K562 (cell line): ENCODE results near the gene ZNF407. TPM values are rescaled to one million over a fixed set of nuclear protein-coding genes. Genes with fewer than 3 reads are reported as not detected.

Experiments used
- ATAC-seq: fragments of 200-7000 bp; cut with Tn5 transposase; 3 replicates; pipeline ENCODE4 v1.9.1; 2020; ENCODE audit warnings: moderate library complexity
- BruUV-seq: library from RNA; stranded (reverse); fragments of 400-500 nt; replicated peaks from 2 replicates; lab custom pipeline; 2021; lab: Mats Ljungman, UMichigan
- CTCF ChIA-PET: fragments of 300-600 bp; formaldehyde crosslinking; extraction: SDS; loops from one replicate; lab custom pipeline; 2021; ENCODE audit warnings: low intra/inter-chr PET ratio; lab: Yijun Ruan, JAX
- POLR2A ChIA-PET: fragments of 300-600, 350-650 bp; sonication (Branson Sonifier 250); formaldehyde crosslinking; extraction: SDS; loops from one replicate; lab custom pipeline; 2021; ENCODE audit warnings: antibody characterized with exemption, inconsistent platforms; lab: Yijun Ruan, JAX
- DNase-seq, 4 experiments: peaks; one replicate each; pipeline versions ENCODE4 v3.0.0 to v3.0.0-alpha.2; 2011 to 2018; ENCODE audit warnings: low spot score in 3 of 4, mixed read lengths in 3 of 4; ENCODE audit errors: extremely low read depth in 1 of 4
- FAIRE-seq: peaks from 2 replicates; lab custom pipeline; 2011; peaks lifted over from hg19 to GRCh38; lab: Jason Lieb, UNC
- H2AFZ ChIP-seq: 2 replicates; pipeline ENCODE4 v1.6.0; 2011; ENCODE audit warnings: low read depth, low read length, control low read depth, inconsistent platforms
- H3K27ac ChIP-seq: fragments of 200-600 bp; 3 replicates; pipeline ENCODE4 v1.8.0; 2011; ENCODE audit warnings: low read depth, mild to moderate bottlenecking, control low read depth, inconsistent platforms, low read length, moderate library complexity, mixed read lengths; ENCODE audit errors: extremely low read depth
- H3K27me3 ChIP-seq, 2 experiments: fragments of 300-600 bp in 1 of 2; 2 replicates in 1 of 2; 3 replicates in 1 of 2; pipeline versions ENCODE4 v1.6.0 to v1.8.0; 2011; ENCODE audit warnings: inconsistent platforms in 2 of 2, low read length in 2 of 2, mild to moderate bottlenecking in 1 of 2, mixed read lengths in 1 of 2, moderate library complexity in 1 of 2; ENCODE audit not compliant: control insufficient read depth in 2 of 2, insufficient read depth in 2 of 2
- H3K36me3 ChIP-seq: fragments of 300-600 bp; 3 replicates; pipeline ENCODE4 v1.8.0; 2011; ENCODE audit warnings: mild to moderate bottlenecking, low read length, inconsistent platforms; ENCODE audit not compliant: control insufficient read depth, insufficient read depth
- H3K4me1 ChIP-seq, 2 experiments: fragments of 200-600 bp in 1 of 2; replicated peaks in 1 of 2; 2 replicates in 1 of 2; 3 replicates in 1 of 2; pipeline versions ENCODE4 v1.5.1 to v1.8.0; 2011; ENCODE audit warnings: inconsistent platforms in 2 of 2, low read length in 2 of 2, mild to moderate bottlenecking in 1 of 2, mixed read lengths in 1 of 2, moderate library complexity in 1 of 2; ENCODE audit not compliant: control insufficient read depth in 2 of 2, insufficient read depth in 2 of 2
- H3K4me2 ChIP-seq: 2 replicates; pipeline ENCODE4 v1.6.1; 2011; ENCODE audit warnings: low read length, control low read depth, inconsistent platforms, mixed read lengths; ENCODE audit not compliant: insufficient read depth
- H3K4me3 ChIP-seq: fragments of 200-600 bp; sonication (generic), shearing (Covaris generic); 2 replicates; pipeline ENCODE4 v1.5.1; 2016; ENCODE audit warnings: control low read depth, inconsistent platforms
- H3K79me2 ChIP-seq: fragments of 200-600 bp; 3 replicates; pipeline ENCODE4 v1.8.0; 2011; ENCODE audit warnings: low read length, inconsistent platforms; ENCODE audit not compliant: control insufficient read depth, insufficient read depth
- H3K9ac ChIP-seq, 2 experiments: 2 replicates each; pipeline versions ENCODE4 v1.6.0 to v1.6.1; 2011; ENCODE audit warnings: low read depth in 2 of 2, low read length in 2 of 2, control low read depth in 1 of 2, inconsistent platforms in 1 of 2, mild to moderate bottlenecking in 1 of 2, mixed read lengths in 1 of 2; ENCODE audit not compliant: insufficient read depth in 1 of 2
- H3K9me1 ChIP-seq: one replicate; pipeline ENCODE4 v1.6.0; 2011; ENCODE audit warnings: inconsistent platforms, mild to moderate bottlenecking, low read length, moderate library complexity; ENCODE audit not compliant: control insufficient read depth, insufficient read depth
- H3K9me3 ChIP-seq: replicated peaks from 2 replicates; pipeline ENCODE4 v1.5.1; 2011; ENCODE audit warnings: low read depth, low read length, inconsistent platforms; ENCODE audit not compliant: control insufficient read depth, insufficient read depth
- H4K20me1 ChIP-seq: replicated peaks from 2 replicates; pipeline ENCODE4 v1.6.1; 2011; ENCODE audit warnings: low read length, inconsistent platforms, mixed read lengths; ENCODE audit not compliant: control insufficient read depth, insufficient read depth
- GATAD2A ChIP-seq: fragments of 450-650 bp; IDR thresholded peaks from 2 replicates; pipeline ENCODE4 v1.6.1; 2017
- KAT2B ChIP-seq: IDR thresholded peaks from one replicate; pipeline ENCODE4 v1.6.1; 2012; ENCODE audit warnings: low read depth, mild to moderate bottlenecking, control low read depth, inconsistent platforms, low read length, moderate library complexity
- KDM1A ChIP-seq, 2 experiments: fragments of 450-650 bp; IDR thresholded peaks; 2 replicates each; pipeline ENCODE4 v1.6.1; 2016; ENCODE audit warnings: mild to moderate bottlenecking in 2 of 2
- STAT5A ChIP-seq: IDR thresholded peaks from 2 replicates; pipeline ENCODE4 v1.6.1; 2012; ENCODE audit warnings: low read length, inconsistent platforms, borderline replicate concordance
- TAL1 ChIP-seq: fragments of 450-650 bp; IDR thresholded peaks from 2 replicates; pipeline ENCODE4 v1.6.1; 2016; ENCODE audit warnings: mild to moderate bottlenecking
- XRCC5 ChIP-seq: fragments of 200-400 bp; formaldehyde crosslinking; IDR thresholded peaks from 2 replicates; pipeline ENCODE4 v1.6.1; 2017; ENCODE audit warnings: low read depth, mild to moderate bottlenecking, low read length
- ZNF212 ChIP-seq: fragments of 450-650 bp; formaldehyde crosslinking; IDR thresholded peaks from 2 replicates; pipeline ENCODE4 v1.4.0; 2020; ENCODE audit warnings: mild to moderate bottlenecking
- ZNF668 ChIP-seq: fragments of 250-450 bp; sonication (Bioruptor Pico); IDR thresholded peaks from 2 replicates; pipeline ENCODE4 v1.8.0; 2022; ENCODE audit warnings: mild to moderate bottlenecking, inconsistent platforms
- WGBS: fragments of 100-300 bp; shearing (Covaris generic); methylation state at CpG from one replicate; pipeline ENCODE4 v1.1.6; 2016; ENCODE audit warnings: low coverage, mixed read lengths; ENCODE audit not compliant: insufficient coverage; ENCODE audit errors: missing lambda C conversion rate; 5-methylcytosine and 5-hydroxymethylcytosine counted together
- in situ Hi-C: fragments of 300-500 bp; cut with MboI; formaldehyde crosslinking; loops from 4 replicates; pipeline ENCODE4 v1.15.0; 2018; ENCODE audit warnings: inconsistent platforms, mixed read lengths
- intact Hi-C: fragments of 100-400 bp; cut with micrococcal nuclease; formaldehyde crosslinking; loops from 2 replicates; pipeline ENCODE4 v1.14.2; 2022
- polyA plus RNA-seq, 8 experiments: library from polyadenylated mRNA; depleted of rRNA in 4 of 8; stranded (reverse) in 5 of 8; unstranded in 3 of 8; fragments of >200 nt; fragmentation: Nextera tagmentation in 2 of 8; fragmentation: Illumina TruSeq in 1 of 8; extraction: Ambion mirVana in 2 of 8; extraction: Trizol in 1 of 8; gene quantifications; 2 replicates each; pipeline versions ENCODE4 v1.2.1 to v1.2.3, GENCODE V29; 2011 to 2014; ENCODE audit warnings: inconsistent platforms in 1 of 8, missing spikeins in 1 of 8
- total RNA-seq, 7 experiments: library from RNA; depleted of rRNA in 6 of 7; stranded (reverse); fragments of >200 nt in 6 of 7; fragmentation: Illumina TruSeq in 2 of 7; extraction: Trizol in 2 of 7; gene quantifications; 2 replicates each; pipeline versions ENCODE4 v1.2.1 to v1.2.3, GENCODE V29; 2011 to 2021; ENCODE audit warnings: low replicate concordance in 1 of 7

The ZNF407 gene
- total and polyA plus RNA-seq, 9 of the 15 experiments (the other 6 are each of a cell fraction or from before 2014, with no cell fraction given), result 0.21 to 5.4 (median 2.3) TPM

- no peaks in the 10 kb centered on the region for H4K20me1 ChIP-seq
- POLR2A ChIA-PET, result no interaction called here
- in situ Hi-C loops, result loop anchor here (10.0 kb wide), 2 partner anchors 186 to 366 kb away; no protein-coding TSS in a partner anchor
- FAIRE-seq (no peak), DNase-seq (no peak), ATAC-seq (no peak)
- no peaks in the 10 kb centered on the region for H3K36me3 ChIP-seq
- no peak overlapping the region for H3K4me2 ChIP-seq
- H3K9ac ChIP-seq, result no peak overlapping the region
- no peaks in the 10 kb centered on the region for H3K4me1 ChIP-seq
- no peaks in the 10 kb centered on the region for H3K9me3 ChIP-seq
- TF ChIP-seq KDM1A (IDR thresholded peaks at IDR 0.05) (no peak), STAT5A (no peak), XRCC5 (no peak), ZNF212 (CRISPR knock-in tag) (no peak), ZNF668 (CRISPR knock-in tag) (no peak), KAT2B (no peak), GATAD2A (no peak), TAL1 (no peak)
- 0% methylated on average over 6 of the region's 6 CpGs for WGBS
- no peaks in the 10 kb centered on the region for H3K79me2 ChIP-seq
- no peaks in the 10 kb centered on the region for H3K9me1 ChIP-seq
- H3K27me3 ChIP-seq, result peaks cover 4 to 18% of the 10 kb centered on the region in 2 experiments; a peak in 4 of 5 replicates
- BruUV-seq, result no TSS peak
- intact Hi-C loops, result loop anchor here (5.0 kb wide), 1 partner anchor 54 kb away; the partner anchor contains the start of gene CNDP2
- no peak overlapping the region for H3K27ac ChIP-seq
- H3K4me3 ChIP-seq, result no peak overlapping the region
- CTCF ChIA-PET, result no interaction called here
- H2AFZ ChIP-seq, result no peak overlapping the region
Measured at GRCh38 chr18:74550886-74551285, 46.8 kb upstream of the ZNF407 start.
